Cortex of kidney (tissue), 1 donor: ENCODE data around the gene ANKRD52.

Experiments
- DNase-seq: peaks from one replicate; lab custom pipeline; 2025; lab: John Stamatoyannopoulos, UW

The ANKRD52 gene

DNA sequence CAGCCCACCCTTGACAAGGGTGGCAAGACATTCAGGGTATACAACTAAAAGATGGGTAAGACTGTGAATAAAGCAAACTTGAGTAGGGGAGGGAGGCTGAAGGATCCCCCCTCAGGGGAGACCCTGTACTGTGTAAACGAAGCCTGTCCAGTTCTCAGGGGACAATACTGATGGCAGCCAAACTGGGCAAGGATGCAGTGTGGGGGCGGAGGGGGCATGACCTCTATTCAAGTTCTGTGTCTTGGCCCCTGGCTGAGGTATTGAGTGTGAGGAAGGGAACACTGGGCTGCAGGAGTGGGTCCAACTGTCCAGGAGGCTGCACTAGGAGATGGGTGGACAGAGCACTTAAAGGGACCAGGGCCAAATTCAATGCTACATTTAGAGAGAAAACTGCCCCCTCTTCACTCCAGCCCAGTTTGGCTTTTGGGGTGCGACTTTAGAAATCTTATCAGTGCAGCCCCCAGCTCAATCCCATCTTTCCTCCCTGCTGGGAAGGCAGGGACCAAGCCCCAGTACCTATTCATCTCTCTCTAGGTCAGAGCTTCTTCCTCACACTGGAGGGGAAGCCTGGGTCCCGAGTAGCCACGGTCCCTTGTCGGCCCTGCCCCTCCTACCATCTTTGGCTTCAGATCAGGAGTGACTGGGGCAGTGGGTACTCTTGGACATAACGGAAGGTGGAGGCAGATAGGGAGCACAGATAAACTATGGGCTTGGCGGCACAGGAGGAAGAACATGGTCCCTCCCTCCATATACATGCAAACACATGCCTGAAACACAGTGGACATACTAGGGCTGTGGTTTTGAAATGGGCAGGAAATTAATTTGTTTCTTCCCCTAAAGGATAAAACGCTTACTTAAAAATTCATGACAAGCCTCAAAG, 16.5 kb downstream of the ANKRD52 start:
- DNase-seq, result no peak

DNA sequence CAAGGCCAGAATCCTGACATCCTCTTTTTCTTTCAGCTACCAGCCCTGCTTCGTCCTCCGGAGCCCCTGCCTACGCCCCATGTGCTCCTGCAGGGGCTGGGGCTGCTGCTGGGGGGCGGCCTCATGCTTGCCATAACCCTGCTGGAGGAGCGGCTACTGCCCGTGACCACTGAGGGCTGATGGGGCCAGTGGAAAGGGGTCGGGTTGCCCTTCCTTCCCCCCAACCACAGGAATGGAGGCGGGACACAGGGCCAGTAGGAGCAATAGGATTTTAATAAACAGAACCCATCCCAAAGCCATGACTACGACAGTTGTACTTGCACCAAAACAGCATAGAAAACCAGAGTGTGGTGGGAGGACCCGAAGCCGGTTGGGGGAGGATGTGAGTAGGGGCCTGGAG, 20.6 kb downstream of the ANKRD52 start:
- no peak for DNase-seq

DNA sequence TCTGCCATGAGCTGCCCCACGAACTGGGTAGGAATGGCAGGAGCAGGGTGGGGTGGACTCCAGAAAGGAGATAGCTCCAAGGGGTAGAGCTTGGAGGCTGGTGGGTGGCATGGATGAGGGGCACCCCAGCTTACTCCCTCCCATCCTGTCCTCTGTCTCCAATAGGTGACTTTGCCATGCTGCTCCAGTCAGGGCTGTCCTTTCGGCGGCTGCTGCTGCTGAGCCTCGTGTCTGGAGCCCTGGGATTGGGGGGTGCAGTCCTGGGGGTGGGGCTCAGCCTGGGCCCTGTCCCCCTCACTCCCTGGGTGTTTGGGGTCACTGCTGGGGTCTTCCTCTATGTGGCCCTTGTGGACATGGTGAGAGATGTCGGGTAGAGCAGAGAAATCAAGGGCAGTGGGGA, 21.2 kb downstream of the ANKRD52 start:
- no peak for DNase-seq

DNA sequence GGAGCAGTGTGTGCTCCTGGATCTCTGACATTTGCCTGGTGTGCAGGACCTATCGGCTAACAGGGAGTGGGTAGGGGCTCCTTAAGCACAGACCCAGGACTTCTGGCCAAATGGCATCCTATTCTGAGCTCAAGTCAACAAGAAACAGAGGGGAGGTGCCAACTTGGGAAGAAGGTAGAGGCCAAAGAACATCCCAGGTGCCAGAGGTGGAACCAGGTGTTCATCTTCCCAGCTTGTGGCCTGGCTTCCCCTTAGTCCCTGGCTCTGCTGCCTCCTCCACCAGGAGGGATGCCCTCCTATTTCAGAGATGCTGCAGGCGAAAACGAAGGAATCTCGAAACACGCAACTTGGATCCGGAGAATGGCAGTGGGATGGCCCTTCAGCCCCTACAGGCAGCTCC, 22.1 kb downstream of the ANKRD52 start:
- no peak for DNase-seq

DNA sequence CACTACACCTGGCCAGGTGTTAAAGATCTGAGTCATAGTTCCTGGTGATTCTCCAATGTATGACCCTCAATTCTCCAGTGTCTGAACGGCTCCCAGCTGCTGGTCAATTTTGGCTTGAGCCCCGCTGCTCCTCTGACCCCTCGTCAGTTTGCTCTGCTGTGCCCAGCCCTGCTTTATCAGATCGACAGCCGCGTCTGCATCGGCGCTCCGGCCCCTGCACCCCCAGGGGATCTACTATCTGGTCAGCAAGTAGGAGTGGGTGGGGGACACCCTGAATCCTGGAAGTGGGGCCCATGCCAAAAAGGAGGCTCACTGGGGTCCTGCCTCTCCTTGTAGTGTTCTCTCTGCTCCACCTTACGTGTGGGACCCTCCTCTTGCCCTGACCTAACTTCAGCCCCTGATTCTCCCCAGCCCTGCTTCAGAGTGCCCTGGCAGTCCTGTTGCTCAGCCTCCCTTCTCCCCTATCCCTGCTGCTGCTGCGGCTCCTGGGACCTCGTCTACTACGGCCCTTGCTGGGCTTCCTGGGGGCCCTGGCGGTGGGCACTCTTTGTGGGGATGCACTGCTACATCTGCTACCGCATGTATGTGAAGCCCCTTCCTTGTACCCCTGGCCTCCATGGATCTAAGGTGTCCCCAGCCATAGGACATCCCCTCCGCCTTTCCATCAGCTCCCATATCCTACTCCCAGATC, 23.3 kb downstream of the ANKRD52 start:
- no peak for DNase-seq

DNA sequence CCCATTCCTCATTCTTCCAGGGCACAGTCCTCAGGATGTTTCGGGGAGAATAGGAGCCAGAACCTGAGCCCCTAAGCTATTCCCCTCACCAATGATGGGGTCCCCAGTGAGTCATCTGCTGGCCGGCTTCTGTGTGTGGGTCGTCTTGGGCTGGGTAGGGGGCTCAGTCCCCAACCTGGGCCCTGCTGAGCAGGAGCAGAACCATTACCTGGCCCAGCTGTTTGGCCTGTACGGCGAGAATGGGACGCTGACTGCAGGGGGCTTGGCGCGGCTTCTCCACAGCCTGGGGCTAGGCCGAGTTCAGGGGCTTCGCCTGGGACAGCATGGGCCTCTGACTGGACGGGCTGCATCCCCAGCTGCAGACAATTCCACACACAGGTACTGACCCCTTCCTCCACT, 27.0 kb downstream of the ANKRD52 start:
- DNase-seq, result no peak

DNA sequence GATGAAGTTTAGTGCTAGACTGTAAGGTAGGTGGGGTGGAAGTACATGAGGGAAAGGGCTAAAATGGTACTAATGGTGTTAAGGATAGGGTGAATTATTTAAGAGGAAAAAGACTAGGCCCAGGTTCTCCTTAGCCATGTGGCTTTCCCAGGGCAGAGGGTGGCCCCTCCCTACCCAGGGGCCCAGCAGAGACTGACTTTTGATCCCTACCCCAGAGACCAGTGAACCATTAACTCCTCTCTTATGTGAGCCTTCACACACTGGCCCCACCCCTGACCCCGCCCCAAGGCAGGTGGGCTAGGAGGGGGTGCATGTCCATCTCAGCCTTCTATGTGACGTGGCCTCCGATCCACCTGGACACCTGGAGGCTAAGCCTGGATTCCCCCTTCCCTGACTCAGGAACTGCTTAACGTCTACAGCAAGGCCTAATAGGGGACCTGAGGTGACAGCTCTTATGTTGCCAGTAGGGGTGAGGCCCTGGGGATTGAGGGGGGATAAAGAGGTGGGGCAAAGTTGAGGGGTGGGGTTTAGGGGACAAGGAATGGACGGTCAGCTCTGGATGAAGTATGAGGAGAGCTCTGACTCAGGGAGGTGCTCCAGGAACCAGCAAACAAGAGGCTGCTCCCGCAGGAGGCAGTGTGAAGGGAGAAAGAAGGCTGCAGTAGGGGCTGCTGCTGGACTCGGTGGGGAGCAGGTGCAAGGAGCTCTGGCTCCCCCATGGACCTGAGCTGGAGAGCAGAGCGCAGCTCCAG, 27.6 kb downstream of the ANKRD52 start:
- DNase-seq, result no peak

DNA sequence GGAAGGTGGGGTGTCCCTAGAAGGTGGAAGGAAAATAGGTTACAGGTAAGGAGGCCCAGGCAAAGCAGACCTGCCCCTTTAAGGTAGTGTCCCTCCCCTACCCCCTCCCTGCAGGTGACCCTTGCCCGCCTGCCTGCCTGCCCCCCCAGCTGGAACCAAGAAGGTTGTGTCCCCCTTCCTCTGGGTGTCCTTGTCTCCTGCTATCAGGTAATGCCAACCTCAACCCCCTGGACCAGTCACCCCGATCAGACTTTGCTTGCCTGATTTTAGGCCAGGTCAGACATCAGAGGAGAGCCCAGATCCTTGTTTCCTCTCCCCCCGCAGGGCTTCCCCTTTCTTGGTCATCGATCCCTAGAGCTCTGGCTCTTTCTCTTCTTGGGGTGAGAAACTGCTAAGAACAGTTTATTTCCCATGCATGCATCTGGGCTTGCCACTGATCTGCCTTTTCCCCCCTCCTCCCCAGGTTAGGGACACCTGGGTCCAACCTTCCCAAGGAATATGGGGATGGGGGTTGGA, 28.2 kb downstream of the ANKRD52 start, which contains the start of gene SLC39A5:
Gene SLC39A5, plus strand, starts transcription at position 136 of the 516 bp plus-strand sequence. CDS start 1,224 bp downstream, outside the sequence.
- no peak for DNase-seq

DNA sequence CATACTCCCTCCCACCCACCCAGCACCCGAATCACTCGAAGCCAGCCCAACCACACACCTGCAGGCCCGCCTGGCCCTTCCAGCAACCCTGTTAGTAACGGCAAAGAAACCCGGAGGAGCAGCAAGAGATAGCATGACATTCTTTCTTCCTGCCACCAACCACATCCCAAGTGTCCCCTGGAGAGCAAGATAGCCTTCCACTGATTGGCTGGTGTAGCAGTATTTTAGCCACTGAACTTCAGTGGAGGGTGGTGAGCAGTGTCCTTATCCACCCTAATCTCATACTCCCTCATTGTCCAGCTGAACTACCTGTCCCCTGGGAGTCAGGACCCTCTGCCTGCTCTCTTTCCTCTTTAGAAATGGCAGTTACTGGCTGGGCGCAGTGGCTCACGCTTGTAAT, 29.1 kb downstream of the ANKRD52 start:
- DNase-seq, result no peak

DNA sequence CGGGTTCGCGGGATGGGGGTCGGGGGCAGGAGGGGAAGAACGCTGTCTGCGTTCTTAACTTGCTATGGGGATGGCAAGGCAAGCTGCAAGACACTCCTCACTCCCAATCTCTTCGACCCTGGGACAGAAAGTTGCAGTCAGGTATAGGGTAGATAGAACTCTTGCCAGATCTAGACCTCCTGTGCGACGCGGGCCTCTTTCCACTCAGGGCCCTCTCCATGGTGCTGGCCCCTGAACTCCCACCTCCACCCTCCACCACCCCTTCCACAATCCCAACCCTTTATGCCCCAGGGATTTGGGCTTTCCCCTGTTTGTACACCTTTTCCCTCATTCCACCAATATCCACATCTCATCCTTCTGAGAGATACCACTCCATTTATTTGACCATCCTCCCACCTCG, 33.2 kb downstream of the ANKRD52 start:
- no peak for DNase-seq

DNA sequence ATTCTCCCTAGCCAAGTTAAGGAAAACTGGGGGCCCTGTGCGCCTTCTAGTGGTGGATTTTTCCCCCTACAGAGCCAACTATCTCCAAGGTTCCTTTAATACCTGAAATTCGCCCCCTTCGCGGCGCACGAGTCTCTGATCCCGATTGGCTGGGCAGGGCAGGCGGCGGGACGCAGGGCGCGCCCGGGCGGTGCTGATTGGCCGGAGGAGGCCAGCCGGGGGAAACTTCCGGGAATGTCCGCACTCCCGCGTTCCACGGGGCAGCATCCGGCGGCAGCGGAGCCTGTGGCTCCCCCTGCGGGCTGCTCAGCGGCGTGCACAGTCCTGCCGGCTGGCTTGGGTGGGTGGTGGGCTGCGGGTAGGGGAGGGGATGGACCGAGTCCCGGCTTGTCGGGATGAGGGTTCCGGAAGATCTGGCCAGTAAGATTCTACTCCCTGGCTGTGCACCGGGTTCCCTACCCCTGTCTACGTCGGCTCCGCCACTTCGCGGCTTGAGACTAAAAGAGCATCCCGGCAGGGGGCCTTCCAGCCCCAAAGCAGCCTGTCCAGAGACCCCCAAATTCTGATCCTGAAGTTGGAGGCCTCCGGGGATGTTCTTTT, 34.0 kb downstream of the ANKRD52 start, which contains the start of gene NABP2:
Gene NABP2, plus strand, starts transcription at position 241 of the 600 bp plus-strand sequence. CDS start 515 bp downstream, outside the sequence.
- DNase-seq, result peak; percentile 61

DNA sequence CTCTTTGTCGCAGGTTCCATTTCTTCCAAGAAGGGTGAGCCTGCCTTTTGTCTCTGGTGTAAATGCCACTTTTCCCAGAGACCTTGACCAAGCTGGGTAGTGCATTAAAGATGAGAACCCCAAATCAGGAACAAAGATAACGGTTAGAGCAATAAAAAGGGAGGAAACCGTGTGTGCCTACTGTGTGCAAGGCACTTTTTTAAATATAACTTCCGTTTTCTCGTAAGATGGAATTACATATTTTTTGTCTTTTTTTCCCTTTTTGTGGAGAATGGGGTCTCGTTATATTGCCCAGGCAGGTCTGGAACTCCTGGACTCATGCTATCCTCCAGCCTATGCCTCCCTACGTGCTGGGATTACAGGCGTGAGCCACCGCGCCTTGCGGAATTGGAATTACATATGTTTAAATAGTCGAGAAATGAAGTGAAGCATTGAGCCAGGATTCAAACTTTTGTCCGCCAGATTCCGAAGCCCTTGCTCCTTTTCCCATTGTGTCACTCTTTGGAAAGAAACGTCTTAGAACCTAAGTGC, 34.5 kb downstream of the ANKRD52 start:
- DNase-seq, result no peak

DNA sequence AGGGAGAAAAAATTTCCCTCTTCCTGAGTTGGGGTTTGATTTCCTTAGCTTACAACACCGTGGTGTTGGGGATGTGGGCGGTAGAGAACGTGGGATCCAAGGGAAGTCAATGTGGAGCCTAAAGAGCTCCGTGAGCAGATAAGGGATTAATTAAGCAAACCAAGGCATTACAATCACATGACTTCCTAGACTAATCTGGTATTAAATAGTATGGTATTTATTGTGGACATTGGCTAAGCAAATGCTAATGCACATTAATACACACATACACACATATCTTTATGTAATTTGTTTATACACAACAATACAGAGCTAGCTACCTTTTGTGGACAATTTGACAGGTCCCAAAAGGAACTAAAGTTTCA, 35.7 kb downstream of the ANKRD52 start:
- no peak for DNase-seq

DNA sequence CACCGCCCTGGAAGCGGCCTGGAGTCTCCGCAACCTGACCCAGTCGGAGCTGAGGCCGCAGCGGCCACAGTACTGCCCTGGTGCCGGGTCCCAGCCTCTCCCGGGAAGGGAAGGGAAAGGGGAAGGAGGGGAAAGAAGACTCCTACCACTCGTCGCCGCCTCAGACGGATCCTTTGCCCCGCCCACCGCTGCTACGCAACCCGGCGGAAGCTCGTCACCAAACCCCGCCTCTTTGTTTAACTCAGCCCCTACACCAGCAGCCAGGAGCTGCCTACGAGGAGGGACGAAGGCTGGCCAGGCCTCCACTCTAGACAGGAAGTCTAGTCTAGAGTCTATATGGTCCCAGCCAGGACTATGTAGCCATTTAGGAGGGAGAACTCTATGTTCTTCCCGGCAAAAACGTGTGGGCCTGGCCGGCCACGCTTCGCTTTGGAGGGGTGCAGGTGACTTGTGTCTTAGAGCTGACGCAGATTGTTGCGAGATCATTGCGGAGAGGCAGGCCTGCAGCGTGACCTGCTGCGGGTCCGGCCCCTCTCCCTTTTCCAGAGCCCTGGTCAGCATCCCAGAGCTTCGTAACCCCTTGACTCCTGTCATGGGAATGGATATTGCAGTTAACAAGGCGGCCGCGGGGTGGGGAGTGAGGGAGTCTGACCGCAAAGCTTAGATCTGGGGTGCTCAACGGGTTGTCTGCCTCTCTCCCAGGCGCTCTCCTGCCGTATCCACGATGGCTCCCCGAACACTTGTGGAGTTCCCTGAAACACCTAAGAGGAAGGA, 36.2 kb downstream of the ANKRD52 start, which contains the start of gene RNF41:
Gene RNF41, minus strand, starts transcription at position 166 of the 774 bp plus-strand sequence. CDS start 7,875 bp downstream, outside the sequence.
- DNase-seq, result peak; percentile 53

DNA sequence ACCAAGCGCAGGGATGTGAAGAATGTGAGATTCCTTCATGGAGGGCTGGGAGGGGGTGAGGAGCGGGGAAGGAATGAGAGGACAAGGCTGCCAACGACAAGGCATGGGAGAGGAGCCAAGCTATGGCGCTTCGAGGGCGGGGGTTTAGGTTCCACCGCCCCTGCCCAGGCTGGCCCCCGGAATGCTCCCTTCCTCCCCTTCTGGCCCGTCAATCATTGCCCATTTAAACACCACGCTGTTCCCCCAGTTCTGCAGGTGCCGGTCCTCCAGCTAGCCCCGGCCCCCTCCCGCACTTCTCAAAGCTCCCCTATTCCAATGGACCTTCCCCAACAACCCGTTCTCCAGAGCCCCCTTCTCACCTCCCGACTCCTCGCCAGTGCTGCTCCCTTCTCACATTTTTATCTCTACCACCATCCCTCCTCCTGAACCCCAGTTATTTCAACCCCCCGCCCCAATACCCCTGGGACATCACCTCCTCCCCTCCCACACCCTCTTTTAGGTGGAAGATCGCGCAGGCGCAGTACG, 36.9 kb downstream of the ANKRD52 start:
- no peak for DNase-seq

DNA sequence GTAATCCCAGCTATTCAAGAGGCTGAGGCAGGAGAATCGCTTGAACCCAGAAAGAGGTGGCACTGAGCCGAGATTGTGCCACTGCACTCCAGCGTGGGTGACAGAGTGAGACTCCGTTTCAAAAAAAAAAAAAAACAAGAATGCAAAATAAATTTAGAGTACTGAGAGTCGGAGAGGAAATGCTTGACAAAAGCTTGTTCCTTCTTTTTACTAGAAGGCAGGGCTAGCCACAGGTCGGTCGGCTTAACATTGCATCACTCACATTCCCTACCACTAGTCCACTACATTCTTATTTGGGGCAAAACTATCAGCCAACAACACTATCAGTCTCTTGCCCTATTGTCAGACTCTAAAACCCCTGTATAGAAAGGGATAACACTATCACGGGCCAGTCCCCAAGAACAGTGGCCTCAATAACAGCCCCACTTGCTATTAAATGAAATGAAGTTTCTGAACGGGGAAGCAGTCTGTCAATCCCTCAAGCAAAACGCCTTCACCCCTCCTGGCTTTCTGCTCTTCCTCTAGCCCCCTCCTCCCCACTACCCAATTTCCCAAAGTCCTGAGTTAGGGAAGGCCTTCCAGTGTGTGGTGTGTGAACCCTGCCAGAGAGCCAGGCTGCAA, 37.5 kb downstream of the ANKRD52 start:
- DNase-seq, result no peak

DNA sequence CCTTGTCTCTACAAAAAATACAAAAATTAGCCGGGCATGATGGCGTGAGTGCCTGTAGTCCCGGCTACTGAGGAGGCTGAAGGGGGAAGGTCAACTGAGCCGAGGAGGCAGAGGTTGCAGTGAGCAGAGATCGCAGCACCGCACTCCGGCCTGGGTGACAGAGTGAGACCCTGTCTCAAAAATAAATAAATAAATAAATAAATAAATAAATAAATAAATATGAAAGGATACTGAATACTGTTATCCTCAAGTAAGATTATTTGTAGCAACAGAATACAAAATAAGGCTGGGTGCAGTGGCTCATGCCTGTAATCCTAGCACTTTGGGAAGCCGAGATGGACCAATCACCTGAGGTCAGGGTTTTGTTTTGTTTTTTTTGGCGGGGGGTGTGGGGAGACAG, 38.3 kb downstream of the ANKRD52 start:
- no peak for DNase-seq

DNA sequence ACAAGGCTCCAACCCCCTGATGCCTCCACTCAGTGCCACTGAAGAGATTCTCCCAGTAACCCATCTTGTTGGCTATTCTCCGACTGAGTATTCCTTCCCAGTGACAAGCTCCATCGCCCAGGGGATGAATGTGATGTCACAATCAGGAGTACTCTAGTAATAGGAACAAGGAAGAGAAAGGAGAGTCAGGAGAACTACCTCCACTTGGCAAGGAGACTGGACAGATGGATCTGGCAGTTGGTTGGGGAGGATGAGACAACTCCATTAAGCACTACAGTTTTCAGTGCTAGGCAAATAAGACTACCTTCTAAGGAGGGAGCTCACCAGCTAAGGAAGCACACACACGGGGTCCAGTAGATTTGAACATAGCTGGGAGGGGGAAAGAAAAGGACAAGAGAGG, 41.7 kb downstream of the ANKRD52 start:
- no peak for DNase-seq

DNA sequence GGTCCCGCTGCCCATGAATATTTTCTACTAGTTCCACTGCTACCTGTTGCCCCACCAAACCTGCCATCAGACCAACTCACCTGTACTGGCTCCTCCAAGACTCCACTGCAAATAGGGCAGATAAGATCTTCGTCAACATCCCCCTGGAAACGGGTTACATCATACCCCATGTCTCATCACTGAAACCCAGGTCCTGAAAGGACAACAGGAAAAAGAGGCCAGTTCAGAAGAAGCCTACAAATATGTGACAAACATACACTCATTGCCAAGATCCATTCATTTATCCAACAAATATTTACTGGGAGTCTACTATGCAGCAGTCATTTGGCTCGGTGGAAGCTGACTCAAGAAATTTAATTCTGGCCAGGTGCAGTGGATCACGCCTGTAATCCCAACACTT, 44.3 kb downstream of the ANKRD52 start:
- no peak for DNase-seq

DNA sequence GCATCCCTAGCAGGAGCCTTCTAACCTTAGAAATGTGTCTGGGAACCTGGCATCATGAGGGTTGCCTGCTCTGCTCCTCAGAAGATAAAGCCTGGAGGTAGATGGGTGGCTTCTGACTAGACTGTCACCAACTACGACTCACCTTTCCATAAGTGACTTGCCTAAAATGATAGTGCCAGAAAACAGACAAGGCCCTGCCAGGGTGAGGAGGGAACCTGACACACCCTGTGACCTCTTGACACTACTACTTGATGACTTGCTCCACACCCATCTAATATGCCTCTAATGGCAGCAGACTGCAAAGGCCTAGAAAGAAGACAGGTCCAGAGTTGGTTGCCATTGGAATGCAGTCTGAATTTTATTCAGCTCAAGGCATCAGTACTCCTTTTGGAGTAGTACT, 45.8 kb downstream of the ANKRD52 start:
- DNase-seq, result no peak
